D341Med (cell line): ENCODE data around the gene POM121L2.

Source experiments
- DNase-seq: peaks from one replicate; pipeline ENCODE4 v3.0.0; 2012; ENCODE audit warnings: low spot score

Gene POM121L2

DNA sequence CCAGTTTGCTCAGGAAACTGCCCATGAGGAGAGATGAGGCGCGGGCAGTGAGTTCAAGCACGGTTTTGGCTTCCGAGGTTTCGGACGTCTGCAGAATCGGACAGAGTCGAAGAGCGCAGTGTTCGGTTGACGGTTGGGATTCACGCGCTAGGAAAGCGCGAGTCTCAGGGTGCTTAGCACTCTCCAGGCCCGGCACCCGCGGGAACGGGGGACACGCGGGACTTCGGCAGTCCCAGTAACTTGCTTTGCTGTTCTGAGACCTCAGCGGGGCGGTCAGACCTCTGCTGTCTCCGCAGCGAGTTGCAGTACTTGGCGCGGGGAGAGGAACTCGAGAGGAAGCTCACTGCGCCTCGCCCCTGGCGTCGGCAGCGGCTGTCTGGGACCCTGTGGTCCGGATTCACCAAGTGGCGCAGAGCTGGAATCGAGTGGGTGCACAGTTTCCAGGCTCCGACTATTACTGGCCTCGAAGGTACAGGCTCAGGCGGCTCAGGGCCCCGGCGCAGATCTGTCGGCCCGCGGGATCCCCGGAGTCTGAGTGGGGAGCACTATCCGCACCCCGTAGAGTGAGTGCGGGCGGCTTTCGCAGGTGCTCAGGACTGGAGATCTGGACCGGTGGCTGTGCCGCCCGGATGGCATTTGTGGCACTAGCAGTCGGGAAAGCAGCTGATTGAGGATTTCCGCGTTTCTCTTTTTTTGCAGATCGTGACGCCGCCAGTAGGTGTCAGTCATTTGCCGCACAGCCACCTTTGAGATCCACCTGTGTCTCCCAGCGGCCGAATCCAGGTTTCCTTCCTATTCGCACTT, at the start of gene POM121L2:
Gene POM121L2, minus strand, starts transcription at position 128 of the 804 bp plus-strand sequence. Its CDS starts 103 bp downstream, at position 25.
- peak; percentile 86 for DNase-seq

DNA sequence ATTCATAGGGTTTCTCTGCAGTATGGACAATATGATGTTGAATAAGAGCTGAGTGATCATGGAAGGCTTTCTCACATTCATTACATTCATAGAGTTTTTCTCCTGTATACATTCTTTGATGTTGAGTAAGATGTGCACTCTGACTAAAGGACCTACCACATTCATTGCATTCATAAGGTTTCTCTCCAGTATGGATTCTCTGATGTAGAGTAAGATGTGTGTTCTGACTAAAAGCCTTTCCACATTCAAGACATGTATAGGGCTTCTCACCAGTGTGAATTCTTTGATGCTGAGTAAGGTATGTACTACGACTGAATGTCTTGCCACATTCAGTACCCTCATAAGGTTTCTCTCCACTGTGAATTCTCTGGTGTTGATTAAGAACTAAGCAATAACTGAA, 47.2 kb upstream of the POM121L2 start:
- DNase-seq = no peak

DNA sequence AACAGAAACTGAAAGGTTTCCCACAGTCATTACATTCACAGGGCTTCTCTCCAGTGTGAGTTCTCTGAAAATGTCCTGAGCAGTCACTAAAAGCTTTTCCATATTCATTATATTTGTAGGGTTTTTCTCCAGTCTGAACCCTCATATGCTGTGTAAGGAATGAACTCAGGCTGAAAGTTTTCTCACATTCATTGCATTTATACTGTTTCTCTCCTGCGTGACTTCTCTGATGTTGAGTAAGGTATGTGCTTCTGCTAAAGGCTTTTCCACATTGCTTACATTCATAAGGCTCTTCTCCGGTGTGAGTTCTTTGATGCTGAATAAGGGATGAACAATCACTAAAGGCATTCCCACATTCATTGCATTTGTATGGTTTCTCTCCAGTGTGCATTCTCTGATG, 46.7 kb upstream of the POM121L2 start:
- DNase-seq = no peak

DNA sequence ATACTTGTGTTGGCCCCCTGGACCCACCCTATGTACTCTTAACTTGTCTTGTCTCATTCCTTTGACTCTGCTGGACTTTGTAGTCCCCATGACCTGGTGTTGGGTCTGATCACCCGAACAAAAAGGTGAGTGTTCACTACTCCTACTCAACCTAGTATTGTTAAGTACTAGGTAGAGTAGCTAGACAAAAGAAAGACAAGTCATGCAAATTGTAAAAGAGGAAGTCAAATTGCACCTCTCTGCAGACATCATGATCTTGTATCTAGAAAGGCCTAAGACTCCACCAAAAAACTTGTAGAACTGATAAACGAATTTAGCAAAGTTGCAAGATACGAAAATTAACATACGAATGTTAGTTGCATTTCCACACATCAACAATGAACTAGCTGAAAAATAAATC, 40.8 kb upstream of the POM121L2 start:
- DNase-seq = no peak

DNA sequence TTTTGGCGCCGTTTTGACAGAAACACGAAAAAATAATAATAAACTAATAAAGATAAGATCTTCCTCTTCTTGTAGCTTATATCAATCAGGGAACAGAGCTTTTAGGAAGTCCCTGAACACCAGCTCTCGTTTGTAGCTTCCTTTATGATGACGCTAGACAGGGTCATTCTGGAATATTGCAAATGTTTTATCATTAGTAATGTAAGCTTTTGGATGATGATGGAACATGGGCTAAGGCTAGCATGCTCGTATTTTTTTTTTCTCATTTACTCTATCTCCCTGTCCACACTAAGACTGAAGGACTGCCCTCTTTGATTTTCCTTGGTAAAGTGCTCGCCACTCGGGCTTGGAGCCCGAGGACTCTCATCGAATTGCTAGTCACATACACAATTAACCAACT, 22.1 kb upstream of the POM121L2 start:
- DNase-seq = no peak

DNA sequence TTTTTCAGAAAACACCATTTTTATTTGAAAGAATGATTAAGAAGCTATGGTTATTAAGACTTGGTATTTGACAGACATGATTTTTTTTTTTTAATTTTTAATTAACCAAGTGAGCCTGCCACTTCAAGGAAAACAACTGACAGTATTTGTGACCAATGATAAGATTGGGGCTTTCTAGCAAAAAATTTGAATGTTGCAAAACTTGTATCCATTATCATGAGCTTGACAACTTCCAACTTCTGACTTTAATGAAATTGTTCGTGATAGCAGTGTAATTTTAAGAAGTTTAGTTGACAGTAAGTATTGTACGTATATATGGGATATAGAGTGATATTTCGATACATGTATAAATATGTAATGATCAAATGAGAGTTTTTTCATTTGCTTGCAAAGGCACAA, 21.6 kb upstream of the POM121L2 start:
- DNase-seq = no peak

DNA sequence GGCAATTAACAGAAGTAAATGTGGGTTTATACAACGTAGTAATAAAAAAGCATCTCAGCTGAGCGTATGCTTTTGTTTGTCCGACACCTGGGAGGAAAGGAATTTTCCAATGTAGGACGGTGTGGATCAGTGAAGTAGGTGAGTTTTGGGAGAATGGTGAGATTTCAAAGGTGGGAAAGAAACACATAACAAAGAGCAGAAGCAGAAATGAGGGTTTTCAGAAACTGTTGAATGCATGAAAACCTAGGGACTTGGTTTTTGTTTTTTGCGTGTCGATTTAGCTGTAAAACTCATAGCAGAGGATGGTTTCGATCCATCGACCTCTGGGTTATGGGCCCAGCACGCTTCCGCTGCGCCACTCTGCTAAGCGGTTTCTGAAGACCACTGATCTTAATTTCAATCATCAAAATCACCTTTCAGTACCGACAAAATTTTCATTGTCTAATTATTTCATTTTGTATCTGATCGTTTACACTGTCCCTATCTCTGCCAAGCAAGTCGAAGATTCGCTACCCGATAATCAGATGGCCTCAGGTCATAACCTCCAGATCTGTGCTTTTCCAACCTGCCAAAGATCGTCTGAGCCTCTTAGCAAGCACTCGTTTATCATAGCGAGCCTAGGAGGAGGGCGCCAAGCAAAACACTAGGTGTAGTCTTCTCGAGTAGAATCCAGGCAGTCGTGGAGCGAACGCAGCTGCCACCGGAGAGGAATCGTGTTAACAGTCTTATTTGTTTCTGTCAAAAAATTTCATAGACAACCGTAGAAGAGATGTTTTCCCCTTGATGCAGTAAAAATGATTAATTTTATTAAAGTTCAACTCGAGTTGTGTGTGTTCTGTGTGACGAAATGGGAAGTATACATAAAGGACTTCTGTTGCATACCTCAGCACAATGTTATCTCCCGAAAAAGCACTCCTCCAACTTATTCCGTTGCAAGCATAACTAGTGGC, 20.9 kb upstream of the POM121L2 start:
- peak; percentile 71 for DNase-seq

DNA sequence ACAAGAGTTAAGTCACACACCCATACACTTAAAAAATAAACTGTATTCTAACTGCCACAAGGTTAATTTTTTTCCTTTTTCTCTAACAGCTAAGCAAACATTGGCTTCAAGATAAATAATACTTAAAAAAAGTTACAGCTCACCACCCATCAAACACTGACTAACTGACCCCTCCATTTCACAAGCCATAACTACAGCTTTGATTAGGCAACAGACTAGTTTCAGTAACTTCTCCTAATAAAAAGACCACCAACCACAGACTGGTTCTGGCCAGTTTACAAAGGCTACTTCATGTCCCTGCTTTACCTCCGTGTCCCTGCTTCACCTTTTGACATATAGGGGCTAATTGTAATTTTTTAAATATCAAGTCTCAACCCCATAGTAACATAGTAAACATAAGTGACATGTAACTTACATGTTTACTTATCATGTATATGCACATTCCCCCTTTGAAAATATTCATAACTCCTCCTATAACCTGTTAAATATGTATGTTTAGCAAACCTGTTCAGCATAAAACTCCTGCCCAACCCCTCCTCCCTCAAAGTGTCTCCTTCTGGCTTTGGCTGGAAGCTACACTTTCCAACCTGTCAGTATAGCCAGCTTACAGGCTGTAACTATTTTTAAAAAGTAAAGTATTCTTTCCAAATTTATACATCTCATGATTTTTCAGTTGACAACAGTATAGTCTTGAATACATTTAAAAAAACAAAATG, 15.1 kb upstream of the POM121L2 start:
- DNase-seq = no peak

DNA sequence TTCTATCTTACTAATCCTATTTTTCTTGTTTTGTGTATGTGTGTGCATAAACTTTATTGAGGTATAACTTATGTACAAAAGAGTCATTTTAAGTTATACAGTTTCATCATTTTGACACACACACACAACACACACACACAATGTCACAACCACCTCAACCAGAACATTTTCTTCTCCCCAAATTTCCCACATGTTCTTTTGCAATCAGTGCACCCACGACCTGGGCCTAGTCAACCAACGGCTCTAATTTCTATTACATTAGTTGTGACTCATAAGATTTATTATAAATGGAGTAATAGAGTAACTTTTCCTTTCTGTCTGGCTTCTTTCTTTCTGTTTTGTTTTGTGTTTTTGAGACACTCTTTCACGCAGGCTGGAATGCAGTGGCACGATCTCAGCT, 9.8 kb upstream of the POM121L2 start:
- DNase-seq = no peak

DNA sequence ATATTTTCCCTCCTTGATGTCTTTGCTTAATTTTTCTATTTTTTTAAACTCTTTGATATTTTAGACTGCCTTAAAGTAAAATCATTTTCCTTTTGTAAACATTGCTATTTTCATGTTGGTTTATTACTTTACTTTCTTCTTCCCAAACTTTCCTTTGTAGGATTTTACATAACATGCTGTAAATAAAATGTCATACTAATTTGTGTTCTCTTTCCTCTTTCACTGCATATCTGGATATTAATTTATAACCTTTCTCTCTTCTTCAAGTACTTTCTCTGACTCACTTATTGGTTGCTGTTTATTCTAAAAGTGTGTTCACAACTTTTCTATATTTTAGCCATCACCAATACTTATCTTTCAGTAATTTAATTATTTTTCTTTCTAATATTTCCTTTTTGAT, 9.3 kb upstream of the POM121L2 start:
- DNase-seq = no peak

DNA sequence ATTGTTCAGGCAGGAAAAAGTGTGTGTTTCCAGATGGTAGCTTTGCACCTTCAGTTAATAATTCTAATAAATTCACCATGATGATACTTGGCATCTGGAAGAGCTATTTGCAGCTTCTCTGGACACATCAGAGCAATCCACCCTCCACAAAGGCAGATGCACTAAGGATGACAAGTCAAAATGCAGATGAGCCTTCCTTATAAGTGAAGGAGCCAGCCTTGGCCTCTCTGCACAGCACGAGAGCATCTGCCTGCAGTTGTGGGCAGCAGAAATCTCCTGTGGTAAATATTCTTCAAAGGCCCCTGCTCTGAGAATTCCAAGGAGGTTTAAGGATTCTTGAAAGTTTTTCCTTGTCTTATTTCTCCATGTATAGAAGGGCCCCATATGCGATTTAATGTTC, 6.9 kb upstream of the POM121L2 start:
- no peak for DNase-seq

DNA sequence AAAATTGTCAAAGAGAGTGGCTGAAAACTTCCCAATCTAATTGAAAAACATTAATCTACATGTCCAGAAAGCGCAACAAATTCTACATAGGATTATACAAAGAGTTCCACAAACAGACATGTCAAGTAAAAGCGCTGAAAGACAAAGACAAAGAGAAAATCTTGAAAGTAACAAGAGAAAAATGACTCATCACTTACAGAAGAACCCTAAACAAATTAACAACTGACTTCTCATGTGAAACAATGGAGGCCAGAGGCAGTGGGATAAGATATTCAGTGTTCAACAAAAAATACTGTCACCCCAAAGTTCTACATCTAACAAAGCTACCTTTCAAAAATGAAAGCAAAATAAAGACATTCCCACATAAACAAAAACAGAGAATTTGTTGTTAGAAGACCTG, 2.0 kb upstream of the POM121L2 start:
- no peak for DNase-seq

DNA sequence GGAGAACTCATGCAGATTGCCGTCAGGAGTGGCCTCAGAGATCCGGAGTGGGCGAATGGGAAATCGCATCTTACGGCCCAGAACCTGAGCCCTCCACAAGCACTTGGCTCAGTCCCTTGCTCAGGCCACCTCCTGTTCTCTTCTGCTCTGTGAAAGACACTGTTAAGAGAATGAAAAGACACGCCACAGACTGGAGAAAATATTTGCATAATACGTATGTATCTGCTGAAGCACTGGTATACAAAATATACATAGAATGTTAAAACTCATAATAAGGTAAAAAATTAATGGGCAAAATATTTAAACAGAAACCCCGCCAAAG, 838 bp upstream of the POM121L2 start:
- no peak for DNase-seq

DNA sequence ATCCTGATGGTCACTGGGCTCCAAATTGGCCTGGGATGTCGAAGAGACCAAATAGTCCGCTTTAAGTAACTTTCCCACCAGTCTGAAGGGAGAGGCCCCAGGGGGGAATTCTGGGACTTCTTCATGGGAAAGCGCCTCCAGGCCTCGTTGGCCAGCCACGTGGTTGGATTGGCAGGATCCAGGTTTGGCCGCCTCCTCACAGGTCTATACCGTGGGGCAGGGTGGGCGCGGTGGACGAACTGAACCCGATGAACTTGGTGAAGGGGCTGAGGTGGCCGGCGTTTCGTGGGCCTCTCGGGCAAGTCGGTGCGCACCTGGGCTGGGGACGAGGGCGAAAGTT, 297 bp downstream of the POM121L2 start:
- no peak for DNase-seq

DNA sequence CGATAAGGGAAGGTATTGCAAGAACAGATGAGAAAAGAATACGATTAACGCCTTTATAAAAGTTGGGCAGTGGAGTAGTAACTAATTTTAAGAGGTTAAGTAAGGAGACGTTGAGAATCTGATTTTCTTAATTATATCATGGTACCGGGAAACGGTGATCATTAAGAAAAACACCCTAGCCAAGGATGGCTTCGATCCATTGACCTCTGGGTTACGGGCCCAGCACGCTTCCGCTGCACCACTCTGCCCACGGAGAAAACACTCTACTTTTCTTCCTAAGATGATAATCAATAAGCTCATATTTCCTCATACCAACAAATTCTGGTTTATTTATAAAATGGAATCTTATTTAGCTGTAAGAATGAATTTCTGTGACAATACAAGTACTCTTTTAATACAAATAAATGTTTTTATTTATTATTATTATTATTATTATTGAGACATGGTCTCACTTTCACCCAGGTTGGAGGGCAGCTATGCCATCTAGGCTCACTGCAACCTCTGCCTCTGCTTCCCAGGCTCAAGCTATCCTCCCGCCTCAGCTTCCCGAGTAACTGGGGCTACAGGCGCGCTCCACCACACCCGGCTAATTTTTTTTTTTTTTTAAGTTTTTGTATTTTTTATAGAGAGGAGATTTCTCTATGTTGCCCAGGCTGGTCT, 8.3 kb downstream of the POM121L2 start:
- DNase-seq = no peak

DNA sequence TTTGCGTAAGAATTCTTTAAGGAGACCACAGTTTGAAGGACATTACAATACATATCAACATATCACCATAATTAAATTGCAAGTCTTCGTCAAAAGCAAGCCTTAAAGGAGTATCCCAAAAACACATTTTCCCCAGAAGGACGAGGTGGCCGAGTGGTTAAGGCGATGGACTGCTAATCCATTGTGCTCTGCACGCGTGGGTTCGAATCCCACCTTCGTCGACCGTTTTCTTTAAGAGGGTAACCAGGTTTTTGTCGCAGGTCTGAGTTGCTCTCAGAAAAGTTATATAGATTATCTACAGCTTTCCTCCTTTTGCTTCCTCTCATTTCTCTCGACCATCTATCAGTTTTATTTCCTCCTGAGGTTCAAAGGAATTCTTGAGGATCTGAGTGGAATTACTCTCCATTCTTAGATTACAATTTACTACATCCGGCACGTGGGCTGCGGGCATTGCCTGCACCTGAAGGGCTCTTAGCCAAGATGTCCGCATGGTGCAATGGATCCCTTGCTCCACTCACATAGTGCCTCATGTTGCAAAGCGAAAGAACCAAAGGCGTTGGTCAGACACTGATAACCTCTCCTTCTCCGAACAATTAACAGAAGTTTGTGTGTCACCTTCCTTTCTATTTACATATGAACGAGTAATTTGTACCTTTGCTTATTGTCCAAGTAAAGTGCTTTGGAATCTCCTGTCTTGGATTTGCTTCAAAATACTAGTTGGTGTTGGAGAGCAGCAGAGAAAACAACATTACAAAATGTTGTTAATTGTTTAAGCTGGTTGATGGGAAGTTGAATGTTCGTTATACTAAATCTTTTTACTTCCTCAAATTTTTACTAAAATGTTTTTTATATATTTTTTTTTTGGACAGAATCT, 14.0 kb downstream of the POM121L2 start:
- DNase-seq = no peak

DNA sequence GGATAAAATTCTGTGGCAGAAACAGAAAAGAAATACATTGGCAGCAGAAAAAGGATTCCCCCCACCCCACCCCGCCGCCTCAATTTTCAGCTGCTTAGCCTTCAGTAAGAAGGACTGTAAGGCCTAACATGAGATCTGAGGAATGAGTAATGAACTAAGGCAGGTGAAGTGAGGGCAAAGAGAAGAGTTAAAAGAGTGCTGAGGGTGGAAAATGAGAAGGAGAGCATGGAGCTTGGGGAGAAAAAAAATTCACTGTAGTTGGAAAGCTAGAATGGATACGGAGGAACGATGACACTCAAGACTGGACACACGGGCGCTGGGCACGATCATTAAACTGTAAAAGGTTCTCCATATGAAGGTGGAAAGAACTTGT, 14.6 kb downstream of the POM121L2 start:
- no peak for DNase-seq

DNA sequence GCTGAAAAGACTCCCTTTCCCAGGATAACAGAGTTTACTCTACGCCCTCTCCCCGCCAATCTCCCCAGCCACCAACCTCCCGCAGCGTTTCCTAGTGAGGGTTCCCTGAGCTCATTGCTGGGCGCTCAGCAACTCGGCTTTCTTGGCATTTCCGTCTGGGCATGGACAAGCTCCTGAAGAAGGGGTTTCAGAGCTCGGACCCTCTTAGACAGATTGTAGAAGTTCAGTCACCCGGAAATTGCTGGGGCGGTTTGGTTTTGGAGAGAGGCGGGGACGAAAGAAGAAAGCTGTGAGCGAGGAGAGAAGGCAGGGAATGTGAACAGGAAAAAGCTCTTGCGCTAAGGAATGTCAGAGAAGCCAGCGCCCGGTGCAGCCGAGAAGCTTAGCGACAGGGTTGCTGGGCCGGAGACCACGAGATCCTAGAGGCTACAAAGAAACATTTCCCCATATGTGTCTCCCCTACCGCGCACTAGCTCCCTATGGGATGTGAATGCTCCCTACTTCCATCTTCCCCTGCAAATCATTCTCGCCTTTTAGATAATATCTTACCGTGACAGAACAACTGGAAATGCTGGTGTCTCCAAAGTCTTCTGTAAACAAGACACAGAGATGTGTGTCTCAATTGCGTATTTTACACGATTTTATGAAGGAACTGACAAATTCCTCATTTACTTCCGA, 15.8 kb downstream of the POM121L2 start:
- peak; percentile 61 for DNase-seq

DNA sequence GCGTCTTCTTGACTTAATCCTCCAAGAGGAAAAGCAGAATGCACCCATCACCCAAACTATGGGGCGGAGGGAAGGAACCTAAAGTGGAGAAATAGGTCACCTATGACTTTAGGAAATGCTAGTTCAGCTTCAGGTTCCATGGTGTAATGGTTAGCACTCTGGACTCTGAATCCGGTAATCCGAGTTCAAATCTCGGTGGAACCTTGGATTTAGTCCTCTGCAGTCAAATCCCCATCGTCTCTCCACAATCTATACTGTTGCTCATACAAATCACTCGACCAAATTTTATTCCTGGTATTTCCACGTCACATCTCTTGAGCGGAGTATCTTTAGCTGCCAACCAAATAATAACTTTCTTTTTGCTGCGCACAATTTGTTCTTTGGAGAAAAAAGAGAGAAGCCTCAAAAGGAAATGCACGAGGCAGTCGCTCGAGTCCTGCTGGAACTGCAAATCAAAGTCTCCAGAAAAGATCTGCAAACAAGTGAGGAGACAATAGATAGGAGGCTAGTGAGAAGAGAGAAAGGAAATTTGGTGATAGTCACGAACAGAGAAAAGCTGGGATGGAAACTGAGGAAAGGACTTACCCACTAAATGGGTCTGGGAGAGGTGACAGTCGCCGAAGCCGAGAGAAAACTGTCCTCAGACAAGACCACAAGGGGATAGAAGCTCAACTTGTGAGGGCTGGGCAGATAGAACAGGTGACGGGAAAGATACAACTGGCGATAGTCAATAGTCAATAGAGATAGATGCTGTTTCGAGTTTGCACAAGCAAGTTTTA, 16.6 kb downstream of the POM121L2 start:
- peak; percentile 46 for DNase-seq

DNA sequence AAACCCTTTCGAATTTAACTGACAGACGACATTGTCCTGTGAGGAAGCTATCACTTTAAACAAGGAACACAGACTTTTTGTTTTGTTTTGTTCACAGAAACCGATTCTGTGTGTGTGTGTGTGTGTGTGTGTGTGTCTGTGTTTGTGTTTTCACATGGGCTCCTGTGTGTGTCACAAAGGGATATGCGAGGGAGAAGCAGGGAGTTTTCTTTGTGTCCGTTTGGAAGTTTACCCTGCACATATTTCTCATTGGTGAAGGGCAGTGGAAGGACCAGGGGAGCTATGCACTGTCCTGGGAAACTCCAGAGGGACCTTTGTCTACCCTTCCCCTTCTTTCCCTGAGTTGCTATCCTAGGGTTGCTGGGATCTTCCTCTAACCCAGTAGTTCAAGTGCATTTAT, 17.7 kb downstream of the POM121L2 start:
- no peak for DNase-seq
